Cardiac fibroblast (primary cell): ENCODE results near the gene KCNMA1.

Experiments
- DNase-seq, 2 donors: peaks; one replicate each; pipeline versions ENCODE4 v3.0.0 to v3.0.0-alpha.2; 2010; ENCODE audit warnings: low read depth in 2 of 2
- H3K4me3 ChIP-seq, 2 donors: replicated peaks in 1 of 2; 1 replicate in 1 of 2; 2 replicates in 1 of 2; pipeline ENCODE4 v1.5.1; 2011; ENCODE audit warnings: low read depth in 2 of 2, low read length in 2 of 2, mild to moderate bottlenecking in 2 of 2, moderate library complexity in 1 of 2
- TF ChIP-seq, protein P1 (sequence below): IDR thresholded peaks from one replicate; pipeline ENCODE4 v1.5.1; 2011; ENCODE audit warnings: low read depth, mild to moderate bottlenecking, low read length, inconsistent platforms

KCNMA1 gene

GRCh38 chr10:77237120-77237519 is 400.5 kb downstream of the KCNMA1 start:
- H3K4me3 ChIP-seq = no peak overlapping the region
- TF ChIP-seq, protein P1, sequence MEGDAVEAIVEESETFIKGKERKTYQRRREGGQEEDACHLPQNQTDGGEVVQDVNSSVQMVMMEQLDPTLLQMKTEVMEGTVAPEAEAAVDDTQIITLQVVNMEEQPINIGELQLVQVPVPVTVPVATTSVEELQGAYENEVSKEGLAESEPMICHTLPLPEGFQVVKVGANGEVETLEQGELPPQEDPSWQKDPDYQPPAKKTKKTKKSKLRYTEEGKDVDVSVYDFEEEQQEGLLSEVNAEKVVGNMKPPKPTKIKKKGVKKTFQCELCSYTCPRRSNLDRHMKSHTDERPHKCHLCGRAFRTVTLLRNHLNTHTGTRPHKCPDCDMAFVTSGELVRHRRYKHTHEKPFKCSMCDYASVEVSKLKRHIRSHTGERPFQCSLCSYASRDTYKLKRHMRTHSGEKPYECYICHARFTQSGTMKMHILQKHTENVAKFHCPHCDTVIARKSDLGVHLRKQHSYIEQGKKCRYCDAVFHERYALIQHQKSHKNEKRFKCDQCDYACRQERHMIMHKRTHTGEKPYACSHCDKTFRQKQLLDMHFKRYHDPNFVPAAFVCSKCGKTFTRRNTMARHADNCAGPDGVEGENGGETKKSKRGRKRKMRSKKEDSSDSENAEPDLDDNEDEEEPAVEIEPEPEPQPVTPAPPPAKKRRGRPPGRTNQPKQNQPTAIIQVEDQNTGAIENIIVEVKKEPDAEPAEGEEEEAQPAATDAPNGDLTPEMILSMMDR = no peak
- DNase-seq = no peak

DNA sequence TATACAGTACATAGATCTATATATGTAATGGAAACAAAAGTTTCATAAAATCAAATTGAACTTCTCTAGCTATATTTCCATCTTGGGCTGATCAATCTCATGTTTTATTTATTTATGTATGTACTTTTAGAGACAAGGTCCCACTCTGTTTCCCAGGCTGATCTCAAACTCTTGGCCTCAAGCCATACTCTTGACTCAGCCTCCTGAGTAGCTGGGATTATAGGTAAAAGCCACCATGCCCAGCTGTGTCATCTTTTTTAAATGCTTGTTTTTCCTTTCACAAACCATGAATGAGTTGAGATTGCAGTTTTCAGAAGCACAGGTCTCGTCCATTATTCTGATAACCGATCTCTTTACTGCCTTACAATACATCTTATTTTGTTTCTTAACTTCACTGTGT is 400.9 kb downstream of the KCNMA1 start:
- DNase-seq = peak; percentile 25 to 57

DNA sequence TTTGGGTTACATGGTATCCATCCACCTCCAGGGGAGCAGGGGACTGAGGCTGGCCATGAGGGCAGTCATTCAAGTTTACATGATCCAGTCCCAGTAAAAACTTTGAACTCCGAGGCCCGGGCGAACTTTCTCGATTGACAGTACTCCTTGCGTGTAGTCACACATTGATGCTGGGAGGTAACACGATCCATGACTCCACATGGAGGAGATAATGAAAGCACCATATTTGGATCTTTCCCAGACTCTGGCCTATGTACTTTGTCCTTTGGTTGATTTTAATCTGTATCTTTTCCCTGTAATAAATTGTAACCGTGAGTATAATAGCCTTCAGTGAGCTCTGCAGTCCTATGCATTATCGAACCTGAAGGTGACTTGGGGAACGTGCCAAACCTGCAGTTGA is 401.6 kb downstream of the KCNMA1 start:
- H3K4me3 ChIP-seq = no peak overlapping the region
- DNase-seq = no peak
- TF ChIP-seq, protein P1 = no peak

More for the DNA sequence above, 400.9 kb downstream of the KCNMA1 start:
- no peak overlapping the region for H3K4me3 ChIP-seq
- TF ChIP-seq, protein P1 = no peak

DNA sequence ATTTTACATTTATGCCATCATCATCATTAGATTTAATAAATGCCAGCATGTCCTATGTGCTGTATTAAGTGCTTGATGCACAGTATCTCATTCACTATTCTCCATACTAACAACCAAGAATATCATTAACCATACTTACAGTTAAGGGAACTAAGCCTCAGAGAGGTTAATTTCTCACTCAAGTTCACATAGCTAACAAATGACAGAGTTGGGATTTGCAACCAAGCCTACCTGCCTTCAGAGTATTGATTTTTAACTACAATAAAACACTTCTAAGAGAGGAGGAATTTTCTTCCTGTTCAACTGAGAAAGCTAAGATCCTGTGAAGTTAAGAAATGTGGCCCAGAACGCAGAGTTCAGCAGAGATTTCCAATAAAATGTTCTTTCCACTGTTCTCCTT is 403.0 kb downstream of the KCNMA1 start:
- TF ChIP-seq, protein P1 = no peak
- no peak for DNase-seq

GRCh38 chr10:77233466-77233865 is 404.1 kb downstream of the KCNMA1 start:
- no peak overlapping the region for H3K4me3 ChIP-seq
- DNase-seq = no peak
- TF ChIP-seq, protein P1 = no peak

More for the DNA sequence above, 403.0 kb downstream of the KCNMA1 start:
- H3K4me3 ChIP-seq = no peak overlapping the region

GRCh38 chr10:77231884-77232610 is 405.6 kb downstream of the KCNMA1 start:
- no peak overlapping the region for H3K4me3 ChIP-seq
- DNase-seq = no peak
- TF ChIP-seq, protein P1 = no peak

GRCh38 chr10:77231375-77231774 is 406.2 kb downstream of the KCNMA1 start:
- no peak for DNase-seq
- no peak overlapping the region for H3K4me3 ChIP-seq
- TF ChIP-seq, protein P1 = no peak
